ENCODE measurements around the gene KLC1.

DNA sequence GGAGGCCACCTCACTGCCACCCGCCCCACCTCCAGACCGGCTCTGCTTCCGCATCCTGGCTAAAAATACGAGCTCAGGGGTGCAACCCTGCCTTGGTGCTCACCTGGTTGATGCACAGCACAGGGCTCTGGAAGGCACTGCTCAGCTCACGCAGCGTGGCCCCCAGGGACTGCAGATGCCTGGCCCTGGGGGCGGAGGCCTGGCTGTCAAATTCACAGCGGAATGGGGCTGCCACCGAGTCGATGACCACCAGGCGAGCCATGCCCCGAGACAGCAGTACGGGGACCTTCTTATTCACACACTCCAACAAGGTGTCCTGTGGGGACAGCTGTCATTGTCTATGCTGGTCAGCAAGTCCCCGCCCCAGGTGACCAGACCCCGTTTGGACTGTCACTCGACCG, 70.2 kb downstream of the KLC1 start:
- TF ChIP-seq, protein P1, sequence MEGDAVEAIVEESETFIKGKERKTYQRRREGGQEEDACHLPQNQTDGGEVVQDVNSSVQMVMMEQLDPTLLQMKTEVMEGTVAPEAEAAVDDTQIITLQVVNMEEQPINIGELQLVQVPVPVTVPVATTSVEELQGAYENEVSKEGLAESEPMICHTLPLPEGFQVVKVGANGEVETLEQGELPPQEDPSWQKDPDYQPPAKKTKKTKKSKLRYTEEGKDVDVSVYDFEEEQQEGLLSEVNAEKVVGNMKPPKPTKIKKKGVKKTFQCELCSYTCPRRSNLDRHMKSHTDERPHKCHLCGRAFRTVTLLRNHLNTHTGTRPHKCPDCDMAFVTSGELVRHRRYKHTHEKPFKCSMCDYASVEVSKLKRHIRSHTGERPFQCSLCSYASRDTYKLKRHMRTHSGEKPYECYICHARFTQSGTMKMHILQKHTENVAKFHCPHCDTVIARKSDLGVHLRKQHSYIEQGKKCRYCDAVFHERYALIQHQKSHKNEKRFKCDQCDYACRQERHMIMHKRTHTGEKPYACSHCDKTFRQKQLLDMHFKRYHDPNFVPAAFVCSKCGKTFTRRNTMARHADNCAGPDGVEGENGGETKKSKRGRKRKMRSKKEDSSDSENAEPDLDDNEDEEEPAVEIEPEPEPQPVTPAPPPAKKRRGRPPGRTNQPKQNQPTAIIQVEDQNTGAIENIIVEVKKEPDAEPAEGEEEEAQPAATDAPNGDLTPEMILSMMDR (IDR thresholded peaks at IDR 0.05) = no peak
- TF ChIP-seq POLR2AphosphoS5 (IDR thresholded peaks at IDR 0.05) = no peak
